ENCODE results near the gene CHRNA7. TPM values are rescaled to one million over a fixed set of nuclear protein-coding genes. Genes with fewer than 3 reads are reported as not detected.
"Not testable (repeated sequence)": the region's sequence is repeated elsewhere in the genome, so short reads cannot be mapped to it uniquely, and the experiment has no call there.

The CHRNA7 gene
- total RNA-seq, 3 donors from 2014 or later: 3.4 to 12.2 (median 5.3) TPM

GRCh38 chr15:32198938-32199337 is 168.6 kb downstream of the CHRNA7 start:
- DNase-seq; ATAC-seq; H3K36me3 ChIP-seq (ENCODE audit: low read depth); intact Hi-C loops (cut with DNase I, micrococcal nuclease); H3K9me3 ChIP-seq; H3K4me1 ChIP-seq (ENCODE audit: low read depth); H3K4me3 ChIP-seq: not testable (repeated sequence)

- intact Hi-C loops (cut with DNase I, micrococcal nuclease); H3K4me3 ChIP-seq; DNase-seq; H3K4me1 ChIP-seq (ENCODE audit: low read depth); H3K36me3 ChIP-seq (ENCODE audit: low read depth); H3K9me3 ChIP-seq; ATAC-seq: not testable (repeated sequence)
Observed at GRCh38 chr15:32209081-32209480, 178.8 kb downstream of the CHRNA7 start.

DNA sequence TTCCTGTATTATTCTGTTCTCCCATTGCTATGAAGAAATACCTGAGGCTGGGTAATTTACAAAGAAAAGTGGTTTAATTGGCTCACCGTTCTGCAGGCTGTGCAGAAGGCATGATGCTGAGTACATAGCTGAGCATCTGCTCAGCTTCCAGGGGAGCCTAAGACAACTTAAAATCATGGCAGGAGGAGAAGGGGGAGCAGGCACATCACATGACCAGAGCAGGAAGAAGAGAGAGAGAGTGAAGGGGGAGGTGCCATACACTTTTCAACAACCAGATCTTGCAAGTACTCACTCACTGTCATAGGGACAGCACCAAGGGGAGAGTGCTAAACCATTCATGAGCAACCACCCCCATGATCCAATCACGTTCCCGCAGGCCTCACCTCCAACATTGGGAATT is 188.4 kb downstream of the CHRNA7 start:
- no peak for DNase-seq
- no peaks in the 10 kb centered on the region for H3K4me1 ChIP-seq (ENCODE audit: low read depth)
- H3K36me3 ChIP-seq (ENCODE audit: low read depth): no peaks in the 10 kb centered on the region
- ATAC-seq: no peak
- no peak overlapping the region for H3K4me3 ChIP-seq
- intact Hi-C loops (cut with DNase I, micrococcal nuclease): no loop called here
- peaks cover 10% of the 10 kb centered on the region for H3K9me3 ChIP-seq
- TF ChIP-seq, protein P1, sequence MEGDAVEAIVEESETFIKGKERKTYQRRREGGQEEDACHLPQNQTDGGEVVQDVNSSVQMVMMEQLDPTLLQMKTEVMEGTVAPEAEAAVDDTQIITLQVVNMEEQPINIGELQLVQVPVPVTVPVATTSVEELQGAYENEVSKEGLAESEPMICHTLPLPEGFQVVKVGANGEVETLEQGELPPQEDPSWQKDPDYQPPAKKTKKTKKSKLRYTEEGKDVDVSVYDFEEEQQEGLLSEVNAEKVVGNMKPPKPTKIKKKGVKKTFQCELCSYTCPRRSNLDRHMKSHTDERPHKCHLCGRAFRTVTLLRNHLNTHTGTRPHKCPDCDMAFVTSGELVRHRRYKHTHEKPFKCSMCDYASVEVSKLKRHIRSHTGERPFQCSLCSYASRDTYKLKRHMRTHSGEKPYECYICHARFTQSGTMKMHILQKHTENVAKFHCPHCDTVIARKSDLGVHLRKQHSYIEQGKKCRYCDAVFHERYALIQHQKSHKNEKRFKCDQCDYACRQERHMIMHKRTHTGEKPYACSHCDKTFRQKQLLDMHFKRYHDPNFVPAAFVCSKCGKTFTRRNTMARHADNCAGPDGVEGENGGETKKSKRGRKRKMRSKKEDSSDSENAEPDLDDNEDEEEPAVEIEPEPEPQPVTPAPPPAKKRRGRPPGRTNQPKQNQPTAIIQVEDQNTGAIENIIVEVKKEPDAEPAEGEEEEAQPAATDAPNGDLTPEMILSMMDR (IDR thresholded peaks at IDR 0.05): no peak

Other genes with a start within 250 kb of the CHRNA7 start
- gene OTUD7A, start 159.8 kb upstream of the CHRNA7 start, total RNA-seq: 1 to 10 TPM; 4.5 to 9.2 (median 5.3) TPM